ENCODE results near the gene SHC4. TPM values are rescaled to one million over a fixed set of nuclear protein-coding genes. Genes with fewer than 3 reads are reported as not detected.

Gene SHC4
- total and polyA plus RNA-seq, 2 of the 13 experiments (the other 11 are each of a cell fraction or from before 2014, with no cell fraction given), result 0.04 TPM; not detected in 1

DNA sequence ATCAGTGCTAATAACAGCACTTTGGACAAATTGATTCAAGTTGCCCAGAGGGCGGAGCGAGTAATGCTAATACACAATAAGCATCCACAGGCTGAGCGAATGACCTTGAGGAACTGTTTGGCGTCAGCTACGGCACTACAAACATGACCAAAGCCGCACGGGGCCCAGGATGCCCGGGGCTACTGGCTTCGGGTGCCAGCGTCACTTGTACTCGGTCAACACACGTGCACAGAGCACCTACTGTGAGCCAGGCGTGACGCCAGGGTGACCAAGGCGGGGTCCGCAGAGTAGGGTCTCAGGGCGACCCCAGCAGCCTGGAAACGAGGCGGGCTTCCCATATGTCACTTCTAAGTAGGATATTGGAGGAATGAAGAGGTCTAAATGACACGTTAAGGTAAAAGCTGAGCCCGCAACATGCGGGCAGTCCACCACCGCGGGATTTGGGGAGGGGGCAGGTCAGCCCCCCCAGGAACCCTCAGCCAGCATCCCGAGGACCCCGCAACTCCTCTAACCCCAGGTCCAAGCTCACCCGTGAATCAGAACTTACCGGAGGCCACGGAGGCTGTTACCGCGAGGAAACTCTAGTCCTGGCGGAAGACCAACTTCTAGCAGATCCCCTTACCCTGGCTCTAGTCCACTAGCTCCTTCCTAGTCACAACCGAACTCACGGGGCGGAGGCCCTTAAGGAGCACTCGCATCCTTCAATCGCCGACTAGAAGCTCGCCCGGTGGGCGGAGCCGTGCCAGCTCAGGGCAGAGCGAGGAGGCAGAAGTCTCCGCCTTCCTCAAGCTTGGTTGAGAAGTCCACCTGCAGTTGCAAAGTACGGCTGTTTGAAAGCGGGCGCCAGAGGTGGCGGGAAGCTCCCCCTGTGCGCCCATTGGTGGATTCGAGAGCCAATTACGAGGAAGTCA is 153.1 kb downstream of the SHC4 start, which contains the start of gene CEP152 (continued):
- TF ChIP-seq, protein P1, sequence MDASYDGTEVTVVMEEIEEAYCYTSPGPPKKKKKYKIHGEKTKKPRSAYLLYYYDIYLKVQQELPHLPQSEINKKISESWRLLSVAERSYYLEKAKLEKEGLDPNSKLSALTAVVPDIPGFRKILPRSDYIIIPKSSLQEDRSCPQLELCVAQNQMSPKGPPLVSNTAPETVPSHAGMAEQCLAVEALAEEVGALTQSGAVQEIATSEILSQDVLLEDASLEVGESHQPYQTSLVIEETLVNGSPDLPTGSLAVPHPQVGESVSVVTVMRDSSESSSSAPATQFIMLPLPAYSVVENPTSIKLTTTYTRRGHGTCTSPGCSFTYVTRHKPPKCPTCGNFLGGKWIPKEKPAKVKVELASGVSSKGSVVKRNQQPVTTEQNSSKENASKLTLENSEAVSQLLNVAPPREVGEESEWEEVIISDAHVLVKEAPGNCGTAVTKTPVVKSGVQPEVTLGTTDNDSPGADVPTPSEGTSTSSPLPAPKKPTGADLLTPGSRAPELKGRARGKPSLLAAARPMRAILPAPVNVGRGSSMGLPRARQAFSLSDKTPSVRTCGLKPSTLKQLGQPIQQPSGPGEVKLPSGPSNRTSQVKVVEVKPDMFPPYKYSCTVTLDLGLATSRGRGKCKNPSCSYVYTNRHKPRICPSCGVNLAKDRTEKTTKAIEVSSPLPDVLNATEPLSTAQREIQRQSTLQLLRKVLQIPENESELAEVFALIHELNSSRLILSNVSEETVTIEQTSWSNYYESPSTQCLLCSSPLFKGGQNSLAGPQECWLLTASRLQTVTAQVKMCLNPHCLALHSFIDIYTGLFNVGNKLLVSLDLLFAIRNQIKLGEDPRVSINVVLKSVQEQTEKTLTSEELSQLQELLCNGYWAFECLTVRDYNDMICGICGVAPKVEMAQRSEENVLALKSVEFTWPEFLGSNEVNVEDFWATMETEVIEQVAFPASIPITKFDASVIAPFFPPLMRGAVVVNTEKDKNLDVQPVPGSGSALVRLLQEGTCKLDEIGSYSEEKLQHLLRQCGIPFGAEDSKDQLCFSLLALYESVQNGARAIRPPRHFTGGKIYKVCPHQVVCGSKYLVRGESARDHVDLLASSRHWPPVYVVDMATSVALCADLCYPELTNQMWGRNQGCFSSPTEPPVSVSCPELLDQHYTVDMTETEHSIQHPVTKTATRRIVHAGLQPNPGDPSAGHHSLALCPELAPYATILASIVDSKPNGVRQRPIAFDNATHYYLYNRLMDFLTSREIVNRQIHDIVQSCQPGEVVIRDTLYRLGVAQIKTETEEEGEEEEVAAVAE (CRISPR knock-in tag; IDR thresholded peaks at IDR 0.05; ENCODE audit: borderline replicate concordance), result no peak
- TF ChIP-seq ZNF30 (CRISPR knock-in tag; IDR thresholded peaks at IDR 0.05), result no peak
- TF ChIP-seq NR2F6 (IDR thresholded peaks at IDR 0.05), result no peak
- no peak; the same call in 1 of the 2 replicates for TF ChIP-seq NR2F6 (CRISPR knock-in tag; IDR thresholded peaks at IDR 0.05)
- TF ChIP-seq, protein P2, sequence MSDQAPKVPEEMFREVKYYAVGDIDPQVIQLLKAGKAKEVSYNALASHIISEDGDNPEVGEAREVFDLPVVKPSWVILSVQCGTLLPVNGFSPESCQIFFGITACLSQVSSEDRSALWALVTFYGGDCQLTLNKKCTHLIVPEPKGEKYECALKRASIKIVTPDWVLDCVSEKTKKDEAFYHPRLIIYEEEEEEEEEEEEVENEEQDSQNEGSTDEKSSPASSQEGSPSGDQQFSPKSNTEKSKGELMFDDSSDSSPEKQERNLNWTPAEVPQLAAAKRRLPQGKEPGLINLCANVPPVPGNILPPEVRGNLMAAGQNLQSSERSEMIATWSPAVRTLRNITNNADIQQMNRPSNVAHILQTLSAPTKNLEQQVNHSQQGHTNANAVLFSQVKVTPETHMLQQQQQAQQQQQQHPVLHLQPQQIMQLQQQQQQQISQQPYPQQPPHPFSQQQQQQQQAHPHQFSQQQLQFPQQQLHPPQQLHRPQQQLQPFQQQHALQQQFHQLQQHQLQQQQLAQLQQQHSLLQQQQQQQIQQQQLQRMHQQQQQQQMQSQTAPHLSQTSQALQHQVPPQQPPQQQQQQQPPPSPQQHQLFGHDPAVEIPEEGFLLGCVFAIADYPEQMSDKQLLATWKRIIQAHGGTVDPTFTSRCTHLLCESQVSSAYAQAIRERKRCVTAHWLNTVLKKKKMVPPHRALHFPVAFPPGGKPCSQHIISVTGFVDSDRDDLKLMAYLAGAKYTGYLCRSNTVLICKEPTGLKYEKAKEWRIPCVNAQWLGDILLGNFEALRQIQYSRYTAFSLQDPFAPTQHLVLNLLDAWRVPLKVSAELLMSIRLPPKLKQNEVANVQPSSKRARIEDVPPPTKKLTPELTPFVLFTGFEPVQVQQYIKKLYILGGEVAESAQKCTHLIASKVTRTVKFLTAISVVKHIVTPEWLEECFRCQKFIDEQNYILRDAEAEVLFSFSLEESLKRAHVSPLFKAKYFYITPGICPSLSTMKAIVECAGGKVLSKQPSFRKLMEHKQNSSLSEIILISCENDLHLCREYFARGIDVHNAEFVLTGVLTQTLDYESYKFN (CRISPR knock-in tag; conservative IDR thresholded peaks at IDR 0.05), result peak; percentile 22; the same call in 1 of the 2 replicates
- TF ChIP-seq, protein P3, sequence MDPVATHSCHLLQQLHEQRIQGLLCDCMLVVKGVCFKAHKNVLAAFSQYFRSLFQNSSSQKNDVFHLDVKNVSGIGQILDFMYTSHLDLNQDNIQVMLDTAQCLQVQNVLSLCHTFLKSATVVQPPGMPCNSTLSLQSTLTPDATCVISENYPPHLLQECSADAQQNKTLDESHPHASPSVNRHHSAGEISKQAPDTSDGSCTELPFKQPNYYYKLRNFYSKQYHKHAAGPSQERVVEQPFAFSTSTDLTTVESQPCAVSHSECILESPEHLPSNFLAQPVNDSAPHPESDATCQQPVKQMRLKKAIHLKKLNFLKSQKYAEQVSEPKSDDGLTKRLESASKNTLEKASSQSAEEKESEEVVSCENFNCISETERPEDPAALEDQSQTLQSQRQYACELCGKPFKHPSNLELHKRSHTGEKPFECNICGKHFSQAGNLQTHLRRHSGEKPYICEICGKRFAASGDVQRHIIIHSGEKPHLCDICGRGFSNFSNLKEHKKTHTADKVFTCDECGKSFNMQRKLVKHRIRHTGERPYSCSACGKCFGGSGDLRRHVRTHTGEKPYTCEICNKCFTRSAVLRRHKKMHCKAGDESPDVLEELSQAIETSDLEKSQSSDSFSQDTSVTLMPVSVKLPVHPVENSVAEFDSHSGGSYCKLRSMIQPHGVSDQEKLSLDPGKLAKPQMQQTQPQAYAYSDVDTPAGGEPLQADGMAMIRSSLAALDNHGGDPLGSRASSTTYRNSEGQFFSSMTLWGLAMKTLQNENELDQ (CRISPR knock-in tag; IDR thresholded peaks at IDR 0.05; ENCODE audit: borderline replicate concordance), result no peak
- TF ChIP-seq FOXA3 (CRISPR knock-in tag; IDR thresholded peaks at IDR 0.05), result no peak
- 0 out of 2 replicates have a peak, but pooled peaks have one; percentile 49 for TF ChIP-seq ZNF766 (CRISPR knock-in tag; IDR thresholded peaks at IDR 0.05; ENCODE audit: borderline replicate concordance)
- TF ChIP-seq ZNF232 (CRISPR knock-in tag; IDR thresholded peaks at IDR 0.05; ENCODE audit: borderline replicate concordance), result no peak
- no peak for TF ChIP-seq SIX1 (CRISPR knock-in tag; IDR thresholded peaks at IDR 0.05; ENCODE audit: borderline replicate concordance)
- TF ChIP-seq, protein P4, sequence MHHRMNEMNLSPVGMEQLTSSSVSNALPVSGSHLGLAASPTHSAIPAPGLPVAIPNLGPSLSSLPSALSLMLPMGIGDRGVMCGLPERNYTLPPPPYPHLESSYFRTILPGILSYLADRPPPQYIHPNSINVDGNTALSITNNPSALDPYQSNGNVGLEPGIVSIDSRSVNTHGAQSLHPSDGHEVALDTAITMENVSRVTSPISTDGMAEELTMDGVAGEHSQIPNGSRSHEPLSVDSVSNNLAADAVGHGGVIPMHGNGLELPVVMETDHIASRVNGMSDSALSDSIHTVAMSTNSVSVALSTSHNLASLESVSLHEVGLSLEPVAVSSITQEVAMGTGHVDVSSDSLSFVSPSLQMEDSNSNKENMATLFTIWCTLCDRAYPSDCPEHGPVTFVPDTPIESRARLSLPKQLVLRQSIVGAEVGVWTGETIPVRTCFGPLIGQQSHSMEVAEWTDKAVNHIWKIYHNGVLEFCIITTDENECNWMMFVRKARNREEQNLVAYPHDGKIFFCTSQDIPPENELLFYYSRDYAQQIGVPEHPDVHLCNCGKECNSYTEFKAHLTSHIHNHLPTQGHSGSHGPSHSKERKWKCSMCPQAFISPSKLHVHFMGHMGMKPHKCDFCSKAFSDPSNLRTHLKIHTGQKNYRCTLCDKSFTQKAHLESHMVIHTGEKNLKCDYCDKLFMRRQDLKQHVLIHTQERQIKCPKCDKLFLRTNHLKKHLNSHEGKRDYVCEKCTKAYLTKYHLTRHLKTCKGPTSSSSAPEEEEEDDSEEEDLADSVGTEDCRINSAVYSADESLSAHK (CRISPR knock-in tag; IDR thresholded peaks at IDR 0.05; ENCODE audit: borderline replicate concordance), result no peak
- TF ChIP-seq NFYB (CRISPR knock-in tag; IDR thresholded peaks at IDR 0.05), result peak; percentile 99
- TF ChIP-seq, protein P5, sequence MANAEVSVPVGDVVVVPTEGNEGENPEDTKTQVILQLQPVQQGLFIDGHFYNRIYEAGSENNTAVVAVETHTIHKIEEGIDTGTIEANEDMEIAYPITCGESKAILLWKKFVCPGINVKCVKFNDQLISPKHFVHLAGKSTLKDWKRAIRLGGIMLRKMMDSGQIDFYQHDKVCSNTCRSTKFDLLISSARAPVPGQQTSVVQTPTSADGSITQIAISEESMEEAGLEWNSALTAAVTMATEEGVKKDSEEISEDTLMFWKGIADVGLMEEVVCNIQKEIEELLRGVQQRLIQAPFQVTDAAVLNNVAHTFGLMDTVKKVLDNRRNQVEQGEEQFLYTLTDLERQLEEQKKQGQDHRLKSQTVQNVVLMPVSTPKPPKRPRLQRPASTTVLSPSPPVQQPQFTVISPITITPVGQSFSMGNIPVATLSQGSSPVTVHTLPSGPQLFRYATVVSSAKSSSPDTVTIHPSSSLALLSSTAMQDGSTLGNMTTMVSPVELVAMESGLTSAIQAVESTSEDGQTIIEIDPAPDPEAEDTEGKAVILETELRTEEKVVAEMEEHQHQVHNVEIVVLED (CRISPR knock-in tag; IDR thresholded peaks at IDR 0.05; ENCODE audit: borderline replicate concordance), result peak; percentile 36; the same call in 1 of the 2 replicates
